CD14-positive monocyte (primary cell): Measurements from ENCODE around the gene DYNC2H1. TPM values are rescaled to one million over a fixed set of nuclear protein-coding genes. Genes with fewer than 3 reads are reported as not detected.

ENCODE experiments used
- DNase-seq, 3 donors: peaks; one replicate each; pipeline ENCODE4 v3.0.0-alpha.2; 2011 to 2022
- H2AFZ ChIP-seq: 2 replicates; pipeline ENCODE4 v1.6.0; 2012; ENCODE audit warnings: mild to moderate bottlenecking, low read depth, low read length, inconsistent platforms; ENCODE audit not compliant: insufficient read depth, poor library complexity, severe bottlenecking
- H3K27ac ChIP-seq, 2 donors: 1 replicate in 1 of 2; 2 replicates in 1 of 2; pipeline ENCODE4 v1.5.1; 2012 to 2013; ENCODE audit warnings: low read length in 2 of 2, control low read depth in 1 of 2, inconsistent platforms in 1 of 2, low read depth in 1 of 2, mild to moderate bottlenecking in 1 of 2
- H3K27me3 ChIP-seq, 2 donors: one replicate each; pipeline versions ENCODE4 v1.6.0 to v1.6.1; 2011 to 2013; ENCODE audit warnings: low read length in 2 of 2; ENCODE audit not compliant: control insufficient read depth in 2 of 2, insufficient read depth in 2 of 2
- H3K36me3 ChIP-seq, 2 donors: replicated peaks in 1 of 2; 1 replicate in 1 of 2; 2 replicates in 1 of 2; pipeline versions ENCODE4 v1.5.1 to v1.6.1; 2012 to 2013; ENCODE audit warnings: low read length in 2 of 2, control low read depth in 1 of 2, inconsistent platforms in 1 of 2, mild to moderate bottlenecking in 1 of 2; ENCODE audit not compliant: insufficient read depth in 2 of 2, control insufficient read depth in 1 of 2
- H3K4me1 ChIP-seq, 2 donors: 1 replicate in 1 of 2; 2 replicates in 1 of 2; pipeline versions ENCODE4 v1.5.1 to v1.6.1; 2012 to 2013; ENCODE audit warnings: low read length in 2 of 2, control low read depth in 1 of 2, inconsistent platforms in 1 of 2, mild to moderate bottlenecking in 1 of 2, moderate library complexity in 1 of 2; ENCODE audit not compliant: insufficient read depth in 2 of 2, control insufficient read depth in 1 of 2
- H3K4me2 ChIP-seq: replicated peaks from 2 replicates; pipeline ENCODE3; 2012; ENCODE audit warnings: low read length, moderate library complexity, mild to moderate bottlenecking; ENCODE audit not compliant: poor library complexity, severe bottlenecking; ENCODE audit errors: extremely low read depth
- H3K4me3 ChIP-seq, 3 experiments: fragments of 200-600 bp in 1 of 3; sonication (generic) in 1 of 3; replicated peaks in 1 of 3; 1 replicate in 2 of 3; 2 replicates in 1 of 3; pipeline ENCODE4 v1.5.1; 2011 to 2013; ENCODE audit warnings: low read length in 3 of 3, mild to moderate bottlenecking in 3 of 3, control low read depth in 2 of 3, low read depth in 2 of 3, inconsistent platforms in 1 of 3, moderate library complexity in 1 of 3
- H3K79me2 ChIP-seq: 2 replicates; pipeline ENCODE4 v1.6.0; 2012; ENCODE audit warnings: mild to moderate bottlenecking, control low read depth, inconsistent platforms, low read length, moderate library complexity; ENCODE audit not compliant: insufficient read depth
- H3K9ac ChIP-seq: 2 replicates; pipeline ENCODE4 v1.6.0; 2017; ENCODE audit warnings: low read length, mild to moderate bottlenecking; ENCODE audit not compliant: insufficient read depth, poor library complexity, severe bottlenecking
- H3K9me3 ChIP-seq, 2 donors: replicated peaks in 1 of 2; 1 replicate in 1 of 2; 2 replicates in 1 of 2; pipeline versions ENCODE4 v1.5.1 to v1.6.1; 2012 to 2013; ENCODE audit warnings: low read length in 2 of 2, control low read depth in 1 of 2; ENCODE audit not compliant: control insufficient read depth in 1 of 2, insufficient read depth in 1 of 2
- H4K20me1 ChIP-seq: 2 replicates; pipeline ENCODE4 v1.6.0; 2012; ENCODE audit warnings: mild to moderate bottlenecking, low read length, control low read depth, moderate library complexity; ENCODE audit not compliant: insufficient read depth
- H3K27ac Mint-ChIP-seq, 7 donors: one replicate each; pipeline ENCODE4 v1.8.0; 2020; ENCODE audit warnings: mild to moderate bottlenecking in 7 of 7, mixed read lengths in 7 of 7, moderate library complexity in 6 of 7, inconsistent platforms in 2 of 7
- H3K27me3 Mint-ChIP-seq, 3 donors: one replicate each; pipeline ENCODE4 v1.8.0; 2021 to 2022; ENCODE audit warnings: low read depth in 3 of 3, mild to moderate bottlenecking in 3 of 3, mixed read lengths in 3 of 3, moderate library complexity in 3 of 3, inconsistent platforms in 1 of 3
- H3K36me3 Mint-ChIP-seq, 2 donors: one replicate each; pipeline ENCODE4 v1.8.0; 2020; ENCODE audit warnings: mixed read lengths in 2 of 2, inconsistent platforms in 1 of 2, mild to moderate bottlenecking in 1 of 2
- H3K4me1 Mint-ChIP-seq: one replicate; pipeline ENCODE4 v1.8.0; 2020; ENCODE audit warnings: mild to moderate bottlenecking, mixed read lengths
- H3K4me3 Mint-ChIP-seq, 2 donors: one replicate each; pipeline ENCODE4 v1.8.0; 2020; ENCODE audit warnings: mild to moderate bottlenecking in 2 of 2, mixed read lengths in 2 of 2, moderate library complexity in 1 of 2
- H3K9me3 Mint-ChIP-seq, 7 donors: one replicate each; pipeline ENCODE4 v1.8.0; 2020 to 2022; ENCODE audit warnings: mixed read lengths in 7 of 7, mild to moderate bottlenecking in 6 of 7, moderate library complexity in 6 of 7, inconsistent platforms in 2 of 7
- WGBS: methylation state at CpG from one replicate; pipeline ENCODE4 v1.1.5; 2013; ENCODE audit warnings: missing lambda C conversion rate; ENCODE audit not compliant: insufficient coverage; 5-methylcytosine and 5-hydroxymethylcytosine counted together
- intact Hi-C, 2 donors: fragments of 100-400 bp; cut with micrococcal nuclease; formaldehyde crosslinking; loops; one replicate each; pipeline versions ENCODE4 v1.15.0 to v1.15.1; 2023
- polyA plus RNA-seq, 3 donors: library from polyadenylated mRNA; depleted of rRNA in 1 of 3; unstranded in 2 of 3; stranded (reverse) in 1 of 3; fragments of 300-500 nt in 2 of 3; fragments of >200 nt in 1 of 3; fragmentation: Illumina TruSeq in 2 of 3; gene quantifications; 1 replicate in 2 of 3; 2 replicates in 1 of 3; pipeline ENCODE4 v1.2.3, GENCODE V29; 2012 to 2021
- TF ChIP-seq, protein P1 (sequence below): fragments of 200-600 bp; IDR thresholded peaks from one replicate; pipeline ENCODE4 v1.8.0; 2022; ENCODE audit warnings: antibody characterized with exemption, mild to moderate bottlenecking

The DYNC2H1 gene
- polyA plus RNA-seq, 3 donors: 0.10 to 1.5 (median 0.36) TPM

DNA sequence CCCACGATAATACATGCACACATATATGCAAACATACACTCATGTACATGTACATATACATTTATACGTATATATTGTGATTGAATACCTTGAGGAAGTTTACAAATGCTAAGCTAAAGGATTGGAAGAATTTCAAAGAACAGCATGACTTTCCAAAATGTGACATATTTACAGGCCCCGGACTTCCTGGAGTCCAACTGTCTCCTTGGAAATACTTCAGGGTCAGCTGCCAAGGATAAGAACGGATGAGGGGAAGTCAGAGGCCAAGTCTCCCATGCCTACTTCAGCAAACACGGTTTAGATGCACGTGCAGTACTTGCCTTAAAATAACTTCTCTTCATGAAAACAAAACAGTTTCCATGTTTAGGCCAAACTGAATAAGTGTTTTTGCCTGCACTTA is 213.6 kb downstream of the DYNC2H1 start:
- Mint-ChIP-seq H3K27ac (no peak overlapping the region), H3K9me3 (no peaks in the 10 kb centered on the region), H3K4me3 (no peak overlapping the region), H3K4me1 (peaks cover 6% of the 10 kb centered on the region), H3K27me3 (no peaks in the 10 kb centered on the region), H3K36me3 (no peaks in the 10 kb centered on the region)
- DNase-seq: no peak
- Histone ChIP-seq H3K9ac (no peak overlapping the region), H3K4me1 (no peaks in the 10 kb centered on the region), H3K27me3 (no peaks in the 10 kb centered on the region), H3K4me2 (no peak overlapping the region), H3K4me3 (no peak overlapping the region), H3K27ac (no peak overlapping the region), H3K79me2 (no peaks in the 10 kb centered on the region), H2AFZ (no peak overlapping the region), H3K9me3 (no peaks in the 10 kb centered on the region), H4K20me1 (no peaks in the 10 kb centered on the region), H3K36me3 (no peaks in the 10 kb centered on the region)
- TF ChIP-seq, protein P1, sequence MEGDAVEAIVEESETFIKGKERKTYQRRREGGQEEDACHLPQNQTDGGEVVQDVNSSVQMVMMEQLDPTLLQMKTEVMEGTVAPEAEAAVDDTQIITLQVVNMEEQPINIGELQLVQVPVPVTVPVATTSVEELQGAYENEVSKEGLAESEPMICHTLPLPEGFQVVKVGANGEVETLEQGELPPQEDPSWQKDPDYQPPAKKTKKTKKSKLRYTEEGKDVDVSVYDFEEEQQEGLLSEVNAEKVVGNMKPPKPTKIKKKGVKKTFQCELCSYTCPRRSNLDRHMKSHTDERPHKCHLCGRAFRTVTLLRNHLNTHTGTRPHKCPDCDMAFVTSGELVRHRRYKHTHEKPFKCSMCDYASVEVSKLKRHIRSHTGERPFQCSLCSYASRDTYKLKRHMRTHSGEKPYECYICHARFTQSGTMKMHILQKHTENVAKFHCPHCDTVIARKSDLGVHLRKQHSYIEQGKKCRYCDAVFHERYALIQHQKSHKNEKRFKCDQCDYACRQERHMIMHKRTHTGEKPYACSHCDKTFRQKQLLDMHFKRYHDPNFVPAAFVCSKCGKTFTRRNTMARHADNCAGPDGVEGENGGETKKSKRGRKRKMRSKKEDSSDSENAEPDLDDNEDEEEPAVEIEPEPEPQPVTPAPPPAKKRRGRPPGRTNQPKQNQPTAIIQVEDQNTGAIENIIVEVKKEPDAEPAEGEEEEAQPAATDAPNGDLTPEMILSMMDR: no peak
- 72% methylated on average over 4 of the region's 6 CpGs for WGBS
- intact Hi-C loops: no loop called here

DNA sequence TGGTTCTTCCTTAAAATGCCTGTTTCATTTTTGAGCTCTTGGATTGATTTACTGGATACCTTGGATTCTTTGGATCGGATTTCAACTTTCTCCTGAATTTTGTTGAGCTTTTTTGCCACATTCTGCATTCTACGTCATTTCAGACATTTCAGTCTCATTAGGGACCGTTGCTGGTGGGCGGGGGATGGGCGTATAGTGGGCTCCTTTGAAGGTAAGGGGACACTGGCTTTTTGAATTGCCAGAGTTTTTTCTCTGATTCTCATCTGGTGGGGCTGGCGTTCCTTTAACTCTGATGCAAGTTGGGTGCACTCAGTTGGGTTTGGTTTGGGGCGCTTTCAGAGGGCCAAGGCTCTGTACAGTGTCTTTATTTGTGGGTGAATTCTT is 216.5 kb downstream of the DYNC2H1 start:
- Histone ChIP-seq H3K27ac (no peak overlapping the region), H3K27me3 (no peaks in the 10 kb centered on the region), H3K36me3 (no peaks in the 10 kb centered on the region), H2AFZ (peak overlapping the region; percentile 6), H3K9ac (no peak overlapping the region), H3K79me2 (no peaks in the 10 kb centered on the region), H4K20me1 (no peaks in the 10 kb centered on the region), H3K4me1 (no peaks in the 10 kb centered on the region), H3K4me2 (no peak overlapping the region), H3K9me3 (no peaks in the 10 kb centered on the region), H3K4me3 (no peak overlapping the region)
- H3K9me3 Mint-ChIP-seq: no peaks in the 10 kb centered on the region
- DNase-seq: no peak
- H3K27ac Mint-ChIP-seq: no peak overlapping the region
- no peaks in the 10 kb centered on the region for H3K36me3 Mint-ChIP-seq
- H3K27me3 Mint-ChIP-seq: peaks cover 0 to 2% (median 0%) of the 10 kb centered on the region in 3 donors
- peak overlapping the region in 1 of 2 donors; percentile 64 for H3K4me3 Mint-ChIP-seq
- WGBS: 62% methylated on average over 5 of the region's 7 CpGs
- TF ChIP-seq, protein P1: no peak
- H3K4me1 Mint-ChIP-seq: peaks cover 6% of the 10 kb centered on the region
- intact Hi-C loops: no loop called here
